BE2C (cell line): ENCODE measurements around the gene HPGD.

Source experiments
- DNase-seq: peaks from one replicate; pipeline ENCODE4 v3.0.0-alpha.2; 2020
- H3K27me3 ChIP-seq: fragments of 250-450 bp; sonication (Bioruptor Pico); 2 replicates; pipeline ENCODE4 v1.5.1; 2020; ENCODE audit warnings: mild to moderate bottlenecking
- H3K36me3 ChIP-seq: fragments of 250-450 bp; sonication (Bioruptor Pico); 2 replicates; pipeline ENCODE4 v1.5.1; 2020; ENCODE audit warnings: mild to moderate bottlenecking
- H3K4me1 ChIP-seq: fragments of 250-450 bp; sonication (Bioruptor Pico); 2 replicates; pipeline ENCODE4 v1.5.1; 2020
- H3K4me3 ChIP-seq: 2 replicates; pipeline ENCODE4 v1.5.1; 2011; ENCODE audit warnings: low read depth, low read length
- H3K9me3 ChIP-seq: fragments of 250-450 bp; sonication (Bioruptor Pico); 2 replicates; pipeline ENCODE4 v1.5.1; 2020
- CTCF ChIP-seq: IDR thresholded peaks from 2 replicates; pipeline ENCODE4 v1.5.1; 2012; ENCODE audit warnings: mild to moderate bottlenecking, low read depth, low read length

The HPGD gene

GRCh38 chr4:174537634-174538033 lies 15.3 kb upstream of the HPGD start:
- Histone ChIP-seq H3K9me3 (no peaks in the 10 kb centered on the region), H3K4me3 (no peak overlapping the region), H3K36me3 (no peaks in the 10 kb centered on the region), H3K27me3 (peaks cover 8% of the 10 kb centered on the region; the same call in 1 of the 2 replicates), H3K4me1 (no peaks in the 10 kb centered on the region)
- TF ChIP-seq CTCF: no peak
- no peak for DNase-seq

- Histone ChIP-seq H3K4me3 (no peak overlapping the region), H3K9me3 (no peaks in the 10 kb centered on the region), H3K4me1 (no peaks in the 10 kb centered on the region), H3K36me3 (no peaks in the 10 kb centered on the region), H3K27me3 (peaks cover 11% of the 10 kb centered on the region)
- DNase-seq: no peak
- no peak for TF ChIP-seq CTCF
Measured at GRCh38 chr4:174534461-174534860, 12.2 kb upstream of the HPGD start.

DNA sequence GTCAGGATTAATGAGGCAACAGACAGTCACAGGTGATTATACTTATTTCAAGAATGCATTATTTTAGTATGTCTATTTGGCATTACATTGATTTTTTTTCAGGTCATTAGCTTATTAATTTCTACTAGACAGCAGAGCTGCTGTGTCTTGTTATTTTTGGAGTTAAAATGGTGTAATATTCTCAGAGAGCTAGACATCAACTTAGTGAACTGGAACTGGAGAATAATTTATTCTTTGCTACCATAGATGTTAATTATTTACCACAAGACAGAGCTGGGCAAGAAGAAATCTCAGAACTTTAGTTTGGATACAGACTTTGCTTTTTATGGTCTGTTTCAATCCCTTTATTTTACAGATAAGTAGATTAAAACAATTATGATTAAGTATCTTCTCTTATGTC lies 10.2 kb upstream of the HPGD start:
- H3K4me3 ChIP-seq: no peak overlapping the region
- TF ChIP-seq CTCF: no peak
- no peaks in the 10 kb centered on the region for H3K36me3 ChIP-seq
- DNase-seq: no peak
- no peaks in the 10 kb centered on the region; the same call in 1 of the 2 replicates for H3K4me1 ChIP-seq
- H3K9me3 ChIP-seq: no peaks in the 10 kb centered on the region
- H3K27me3 ChIP-seq: peaks cover 18% of the 10 kb centered on the region

- H3K36me3 ChIP-seq: no peaks in the 10 kb centered on the region
- DNase-seq: no peak
- peaks cover 24% of the 10 kb centered on the region for H3K27me3 ChIP-seq
- no peak for TF ChIP-seq CTCF
- H3K9me3 ChIP-seq: no peaks in the 10 kb centered on the region
- H3K4me1 ChIP-seq: no peaks in the 10 kb centered on the region; the same call in 1 of the 2 replicates
- no peak overlapping the region for H3K4me3 ChIP-seq
Measured at GRCh38 chr4:174531486-174531885, 9.2 kb upstream of the HPGD start.

DNA sequence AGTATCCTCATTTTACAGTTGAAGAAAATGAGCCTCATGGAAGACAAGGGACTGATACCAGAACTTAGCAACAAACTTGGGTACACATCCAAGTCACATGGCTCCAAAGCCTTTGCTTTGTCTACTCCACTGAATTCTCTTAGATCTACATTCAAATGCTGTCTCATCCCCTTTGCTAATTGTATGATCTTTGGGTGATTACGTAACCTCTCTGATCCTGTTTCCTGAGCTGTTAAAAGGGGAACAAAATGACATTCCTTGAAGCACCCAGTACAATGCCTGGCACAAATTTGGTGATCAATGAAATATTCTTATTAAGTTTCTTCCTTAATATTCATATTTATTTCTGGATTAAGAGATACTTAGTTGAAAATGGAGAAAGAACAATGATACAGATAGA lies 5.9 kb upstream of the HPGD start:
- no peaks in the 10 kb centered on the region for H3K9me3 ChIP-seq
- peaks cover 35% of the 10 kb centered on the region for H3K27me3 ChIP-seq
- H3K4me1 ChIP-seq: no peaks in the 10 kb centered on the region; the same call in 1 of the 2 replicates
- TF ChIP-seq CTCF: no peak
- no peaks in the 10 kb centered on the region for H3K36me3 ChIP-seq
- DNase-seq: no peak
- no peak overlapping the region for H3K4me3 ChIP-seq

GRCh38 chr4:174526731-174527130 lies 4.4 kb upstream of the HPGD start:
- no peak for TF ChIP-seq CTCF
- no peak for DNase-seq
- Histone ChIP-seq H3K9me3 (no peaks in the 10 kb centered on the region), H3K27me3 (peaks cover 50% of the 10 kb centered on the region), H3K4me3 (no peak overlapping the region), H3K36me3 (no peaks in the 10 kb centered on the region), H3K4me1 (no peaks in the 10 kb centered on the region; the same call in 1 of the 2 replicates)
